HG03432 (cell line): ENCODE data around the gene NETO2.

Experiments
- ATAC-seq: cut with Tn5 transposase; IDR thresholded peaks from one replicate; pipeline ENCODE4 v1.9.1; 2021; ENCODE audit warnings: mild to moderate bottlenecking, moderate library complexity; ENCODE audit not compliant: unreplicated experiment

NETO2 gene

DNA sequence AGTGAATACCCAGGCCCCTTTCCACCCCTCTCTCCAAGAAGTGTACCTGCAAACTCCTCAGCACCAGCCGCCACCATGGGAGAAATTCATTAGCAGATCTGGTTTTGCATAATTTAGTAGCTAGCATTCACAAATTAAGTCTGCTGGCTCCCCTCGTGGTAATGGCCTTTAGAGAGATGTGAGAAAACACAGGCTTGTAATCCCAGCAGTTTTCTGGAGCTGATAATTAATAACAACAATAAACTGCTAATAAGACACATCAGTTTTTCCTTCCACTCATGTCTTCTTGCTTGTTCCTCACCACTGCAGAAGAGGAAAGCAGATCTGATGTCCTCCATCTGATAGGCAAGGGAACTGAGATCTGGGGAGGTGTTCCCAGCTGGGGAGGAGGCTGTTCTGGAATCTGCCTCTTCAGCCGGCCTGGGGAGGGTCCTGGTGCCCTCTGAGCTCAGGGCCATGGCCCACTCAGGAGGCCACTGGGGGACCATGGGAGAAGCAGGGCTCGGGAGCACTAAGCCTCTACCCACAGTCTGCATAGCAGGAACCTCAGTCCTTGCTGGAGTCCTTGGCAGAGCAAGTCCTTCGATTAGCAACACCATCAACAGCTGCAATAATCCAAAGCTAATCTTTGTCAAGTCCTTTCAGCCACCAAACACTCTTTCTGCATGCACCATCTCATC lies 96.1 kb downstream of the NETO2 start:
- no peak for ATAC-seq

- ATAC-seq = peak; percentile 77
Measured at GRCh38 chr16:47046726-47047523, 96.8 kb downstream of the NETO2 start.

GRCh38 chr16:47045459-47045858 lies 98.3 kb downstream of the NETO2 start:
- ATAC-seq = no peak

- no peak for ATAC-seq
Measured at GRCh38 chr16:47045023-47045422, 98.7 kb downstream of the NETO2 start.

GRCh38 chr16:47043970-47044684 lies 99.6 kb downstream of the NETO2 start:
- ATAC-seq = no peak

GRCh38 chr16:47043200-47043599 lies 100.5 kb downstream of the NETO2 start:
- no peak for ATAC-seq

DNA sequence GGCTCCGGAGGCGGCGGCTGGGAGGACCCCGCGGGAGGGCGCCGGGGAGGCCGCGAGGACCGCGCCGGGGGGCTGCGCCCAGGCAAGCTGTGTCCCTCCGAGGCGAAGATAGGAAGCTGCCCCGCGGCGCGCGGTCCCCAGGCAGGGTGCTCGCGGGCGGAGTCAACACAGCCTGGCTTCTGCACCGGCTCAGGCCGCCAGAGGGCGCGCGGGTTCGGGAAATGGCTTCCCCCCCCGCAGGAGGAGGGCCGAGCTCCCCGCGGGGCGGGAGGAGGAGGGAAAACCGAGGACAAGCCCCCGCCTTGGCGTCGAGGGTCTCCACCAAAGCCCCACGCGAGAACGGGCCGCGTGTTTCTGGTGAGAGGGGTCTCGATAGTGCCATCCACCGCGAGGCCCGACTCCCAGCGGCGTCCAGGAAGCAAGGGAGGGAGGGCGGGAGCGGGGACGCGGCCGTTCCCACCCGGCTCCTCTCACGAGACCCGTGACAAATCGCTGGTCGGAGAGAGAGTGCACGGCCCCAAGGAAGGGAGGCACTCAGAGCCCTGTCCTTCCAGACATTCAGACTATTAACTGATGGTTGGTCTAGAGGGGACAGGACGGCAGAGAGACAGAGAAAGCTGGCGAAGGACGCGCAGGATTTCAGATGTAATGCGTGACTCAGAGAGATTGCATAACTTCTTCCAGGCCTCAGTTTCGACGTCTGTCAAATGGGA lies 105.8 kb downstream of the NETO2 start:
- peak; percentile 96 for ATAC-seq

DNA sequence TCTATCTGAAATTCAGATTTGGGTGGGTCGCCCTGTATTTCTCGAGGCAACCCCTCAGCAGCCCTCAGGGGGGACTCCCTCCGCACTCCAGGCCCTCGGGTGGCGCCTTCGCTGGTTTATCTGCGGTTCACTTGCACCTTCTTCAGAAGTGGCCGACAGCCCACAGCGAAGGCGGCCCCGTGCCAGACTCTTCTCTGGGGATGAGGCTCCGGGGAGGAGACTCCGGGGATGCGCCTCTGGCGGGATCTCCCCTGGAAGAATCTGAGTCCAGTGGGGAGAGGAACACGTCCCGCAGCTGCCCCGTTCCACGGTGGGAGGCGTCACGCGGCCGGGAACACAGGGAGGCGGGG lies 106.4 kb downstream of the NETO2 start:
- peak; percentile 44 for ATAC-seq

DNA sequence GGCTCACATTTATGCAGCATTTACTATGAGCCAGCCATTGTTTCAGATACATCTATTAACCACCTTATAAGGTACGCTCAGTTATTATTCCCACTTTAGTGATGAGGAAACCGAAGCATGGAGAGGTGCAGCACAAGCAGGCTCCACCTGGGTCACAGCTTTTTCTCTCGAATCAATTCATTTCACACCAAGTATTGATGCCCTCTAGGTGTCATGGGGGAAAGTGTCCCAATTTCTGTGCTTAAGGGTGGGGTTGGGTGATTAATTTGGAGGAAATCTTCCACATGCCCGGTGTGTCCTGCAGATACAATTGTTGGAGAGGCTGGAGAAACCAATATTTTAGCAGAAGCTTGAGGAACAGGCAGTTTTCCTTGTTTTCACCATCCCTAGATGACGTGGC lies 107.5 kb downstream of the NETO2 start:
- ATAC-seq = no peak

DNA sequence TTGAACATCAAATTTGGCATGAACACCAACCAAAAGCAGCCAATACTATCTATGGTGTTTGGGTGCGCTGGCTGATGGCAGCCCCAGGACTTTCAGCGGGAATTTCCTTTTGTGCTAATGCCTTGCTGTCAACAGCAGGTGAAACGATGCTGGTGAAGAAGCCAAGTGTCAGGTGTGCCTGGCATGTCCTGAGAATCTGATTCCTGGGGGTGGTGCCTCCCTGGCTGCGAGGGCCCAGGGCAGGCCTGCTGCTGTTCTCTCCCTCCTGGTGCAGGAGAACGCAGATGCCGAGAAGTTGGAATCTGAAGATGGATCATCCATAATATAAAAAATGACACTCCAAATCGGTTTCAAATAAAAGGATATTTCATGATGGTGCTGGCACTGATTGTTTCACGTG lies 108.3 kb downstream of the NETO2 start:
- ATAC-seq = no peak

- ATAC-seq = no peak
Measured at GRCh38 chr16:47034455-47034854, 109.3 kb downstream of the NETO2 start.

- no peak for ATAC-seq
Measured at GRCh38 chr16:47033176-47033575, 110.6 kb downstream of the NETO2 start.

DNA sequence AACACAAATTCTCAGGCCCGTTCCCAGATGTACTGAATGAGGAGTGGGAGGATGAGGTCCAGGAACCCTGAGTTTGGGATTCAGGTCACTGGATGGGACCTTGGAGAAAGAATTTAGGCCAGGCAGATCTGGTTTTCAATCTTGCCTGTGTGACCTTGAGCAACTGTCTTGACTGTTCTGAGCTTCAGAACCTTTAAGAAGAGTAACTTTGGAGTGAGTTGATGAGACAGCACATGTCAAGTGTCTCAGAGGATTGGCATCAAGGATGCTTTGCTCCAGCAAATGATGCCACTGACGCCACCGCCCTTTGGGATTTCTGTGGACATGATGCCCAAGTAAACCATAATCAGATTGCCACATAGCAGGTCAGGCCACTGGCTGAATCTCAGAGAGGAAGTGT lies 114.0 kb downstream of the NETO2 start:
- no peak for ATAC-seq

DNA sequence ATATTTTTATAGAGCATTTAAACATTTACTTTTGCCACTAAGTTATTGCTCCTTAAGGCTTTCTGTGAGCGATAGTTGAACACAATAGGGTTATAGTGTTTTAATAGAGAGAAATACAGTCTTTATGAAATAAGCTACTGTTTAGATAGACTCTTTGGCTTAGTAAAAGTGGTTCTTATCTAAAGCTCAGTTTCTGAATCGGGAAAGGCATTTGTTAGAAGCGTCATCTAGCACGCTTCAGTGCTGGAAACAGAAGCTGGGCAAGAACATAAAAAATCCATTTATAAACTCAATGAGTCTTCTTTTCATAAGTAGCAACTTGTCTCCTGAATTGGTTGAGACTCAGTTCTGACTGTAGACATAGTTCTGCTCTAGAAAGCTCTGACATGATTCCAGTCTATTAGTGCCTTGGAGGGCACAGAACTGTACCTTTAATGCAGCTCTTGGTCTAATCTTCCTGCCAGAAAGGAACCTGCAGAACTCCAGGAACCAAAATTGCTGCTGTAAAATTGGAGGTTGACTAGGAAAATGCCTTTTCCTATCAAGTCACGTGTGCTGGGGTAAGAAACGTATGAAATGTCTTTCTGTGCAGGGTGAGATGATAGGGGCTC lies 114.9 kb downstream of the NETO2 start:
- ATAC-seq = no peak
